ENCODE results near the gene ITPKB.

GRCh38 chr1:226600254-226600653 lies 138.8 kb downstream of the ITPKB start:
- TF ChIP-seq CTCF (IDR thresholded peaks at IDR 0.05), result no peak
- TF ChIP-seq POLR2A (IDR thresholded peaks at IDR 0.05), result no peak

Measured in heart left ventricle (tissue), 13 donors.